Measurements from ENCODE around the gene GPR155.
"Not testable (repeated sequence)": the region's sequence is repeated elsewhere in the genome, so short reads cannot be mapped to it uniquely, and the experiment has no call there.

The GPR155 gene

DNA sequence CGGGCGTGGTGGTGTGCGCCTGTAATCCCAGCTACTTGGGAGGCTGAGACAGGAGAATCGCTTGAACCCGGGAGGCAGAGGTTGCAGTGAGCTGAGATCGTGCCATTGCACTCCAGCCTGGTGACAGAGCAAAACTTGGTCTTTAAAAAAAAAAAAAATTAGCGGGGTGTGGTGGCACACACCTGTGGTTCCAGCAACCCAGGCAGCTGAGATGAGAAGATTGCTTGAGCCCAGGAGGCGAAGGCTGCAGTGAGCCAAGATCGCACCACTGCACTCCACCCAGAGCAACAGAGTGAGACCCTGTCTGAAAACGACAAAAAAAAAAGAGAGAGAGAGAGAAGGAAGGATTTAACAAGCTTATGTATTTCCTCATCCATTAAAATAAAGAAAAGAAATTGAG is 2.7 kb upstream of the GPR155 start:
- peak; percentile 31 for DNase-seq

GRCh38 chr2:174487820-174488162 is 962 bp upstream of the GPR155 start:
- DNase-seq: no peak

DNA sequence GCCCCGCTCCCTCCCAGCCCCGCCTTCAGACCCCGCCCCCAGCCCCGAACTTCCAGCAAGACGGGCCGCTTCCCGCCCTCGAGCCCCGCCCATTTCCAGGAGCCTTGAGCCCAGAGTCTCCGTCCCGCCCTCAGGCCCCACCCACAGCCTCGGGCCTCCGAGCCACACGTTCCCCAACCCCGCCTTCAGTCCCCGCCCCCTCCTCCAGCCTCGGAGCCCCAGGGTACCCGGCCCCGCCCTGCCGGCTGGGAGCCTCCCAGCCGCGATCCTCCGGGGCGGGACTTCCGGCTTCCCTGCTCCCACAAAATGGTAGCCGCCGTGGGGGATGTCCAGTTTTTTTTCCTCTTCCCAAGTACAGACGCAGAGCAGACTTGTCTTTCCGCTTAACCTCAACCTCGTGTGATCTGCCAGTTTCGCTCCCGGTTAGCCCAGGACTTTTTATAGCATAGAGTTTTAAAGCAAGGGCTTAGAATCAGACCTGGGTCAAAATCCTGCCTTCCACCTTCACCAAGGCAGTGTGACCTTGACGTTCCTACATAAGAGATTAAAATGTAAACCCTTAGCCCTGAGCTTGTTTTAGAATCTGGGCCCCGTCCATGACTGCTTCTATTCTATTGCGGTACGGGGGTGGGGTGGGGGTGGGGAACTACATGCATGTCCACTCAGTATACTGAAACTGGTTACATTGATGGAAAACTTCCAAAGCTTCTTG is 435 bp upstream of the GPR155 start:
- DNase-seq: peak; percentile 97

DNA sequence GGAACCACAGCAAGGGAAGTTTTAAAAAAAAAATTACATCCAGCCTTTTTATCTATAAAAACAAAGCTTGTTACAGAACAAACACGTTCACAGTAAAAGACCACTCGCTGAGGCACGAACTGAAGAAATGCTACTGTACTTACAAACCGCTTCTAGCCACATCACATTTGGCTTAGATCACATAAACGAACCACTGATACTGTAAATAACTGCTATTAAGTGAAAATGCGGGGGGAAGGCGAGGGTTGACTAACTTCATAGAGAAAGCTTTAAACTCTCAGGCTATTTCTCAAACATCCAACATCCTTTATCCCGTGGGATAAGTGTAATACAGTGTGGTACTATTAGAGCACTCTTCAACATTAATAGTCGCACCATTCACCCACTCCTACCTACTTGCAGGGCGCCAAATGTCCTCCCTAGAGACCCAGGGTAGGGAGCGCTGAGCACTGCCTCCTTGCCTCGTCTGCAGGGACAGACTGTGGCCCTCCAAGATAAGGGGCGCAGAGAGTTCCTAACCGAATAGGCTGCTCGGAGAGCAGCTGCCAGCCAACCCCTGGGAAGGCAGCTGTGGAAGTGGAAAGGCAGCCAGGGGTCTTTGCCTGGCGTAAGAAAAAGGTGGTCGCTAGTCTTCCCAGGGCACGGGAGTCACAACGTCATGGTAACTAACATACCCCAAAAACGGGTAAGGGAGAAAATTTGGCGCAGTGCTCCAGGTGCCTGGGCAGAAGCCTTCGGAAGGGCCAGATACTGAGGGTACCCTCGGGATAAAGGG is 854 bp downstream of the GPR155 start:
- DNase-seq: peak; percentile 18

- not testable (repeated sequence) for DNase-seq
Measured at GRCh38 chr2:174485045-174485444, 1.8 kb downstream of the GPR155 start.

GRCh38 chr2:174484573-174484972 is 2.3 kb downstream of the GPR155 start:
- DNase-seq: no peak

DNA sequence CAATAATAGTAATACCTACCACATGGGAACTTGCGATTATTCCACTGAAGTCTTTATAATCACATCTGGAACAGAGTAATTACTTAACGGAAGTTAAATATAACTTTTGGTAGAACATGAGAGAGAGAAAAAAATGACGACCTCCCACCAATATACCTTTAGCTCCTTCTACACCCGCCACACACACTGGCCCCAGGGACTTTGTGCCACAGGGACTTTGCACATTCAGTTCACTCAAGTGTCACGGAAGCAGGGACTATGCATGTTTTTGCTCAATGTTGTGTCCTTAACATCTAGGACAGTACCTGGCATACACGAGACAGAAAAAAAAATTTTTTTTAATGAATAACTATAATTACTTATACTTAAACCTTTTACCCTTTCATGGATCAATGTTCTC is 4.0 kb downstream of the GPR155 start:
- no peak for DNase-seq

DNA sequence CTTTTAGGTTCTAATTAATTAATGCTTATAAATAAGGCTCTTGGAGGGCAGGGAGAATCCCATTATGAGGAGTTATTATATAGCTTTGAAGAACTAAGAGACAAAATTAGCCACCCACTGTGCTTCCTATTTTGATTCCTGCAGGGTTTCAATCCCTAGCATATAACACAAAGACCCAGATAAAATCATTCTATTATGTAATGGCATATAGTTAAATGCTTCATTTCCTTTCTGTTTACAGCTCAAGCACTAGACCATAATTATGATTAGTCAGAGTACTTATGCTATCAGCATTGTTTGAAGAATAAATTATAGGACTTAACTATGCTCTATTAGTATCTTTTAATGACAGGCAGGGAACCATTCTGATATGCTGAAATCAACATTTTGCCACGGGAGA is 9.1 kb downstream of the GPR155 start:
- DNase-seq: no peak

GRCh38 chr2:174473796-174474195 is 13.0 kb downstream of the GPR155 start:
- DNase-seq: no peak

GRCh38 chr2:174465327-174465726 is 21.5 kb downstream of the GPR155 start:
- no peak for DNase-seq

DNA sequence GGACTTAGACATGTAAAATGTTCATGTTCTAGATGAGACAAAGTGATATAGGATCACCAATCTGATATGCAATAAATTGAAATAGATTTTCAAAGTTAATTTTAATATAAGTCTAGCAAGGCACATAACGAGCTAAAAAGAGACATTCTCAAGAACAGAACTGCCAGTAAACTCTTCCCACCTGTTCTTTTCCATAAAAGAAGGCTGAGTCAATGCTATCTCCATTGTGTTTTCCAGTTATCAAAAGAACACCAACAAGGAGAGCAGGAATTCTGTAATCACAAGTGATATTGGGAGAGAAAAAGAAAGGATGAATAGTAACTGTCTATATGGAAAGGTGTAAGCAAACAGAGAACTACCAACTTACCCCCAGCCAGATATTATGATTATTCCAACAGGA is 25.6 kb downstream of the GPR155 start:
- DNase-seq: no peak

DNA sequence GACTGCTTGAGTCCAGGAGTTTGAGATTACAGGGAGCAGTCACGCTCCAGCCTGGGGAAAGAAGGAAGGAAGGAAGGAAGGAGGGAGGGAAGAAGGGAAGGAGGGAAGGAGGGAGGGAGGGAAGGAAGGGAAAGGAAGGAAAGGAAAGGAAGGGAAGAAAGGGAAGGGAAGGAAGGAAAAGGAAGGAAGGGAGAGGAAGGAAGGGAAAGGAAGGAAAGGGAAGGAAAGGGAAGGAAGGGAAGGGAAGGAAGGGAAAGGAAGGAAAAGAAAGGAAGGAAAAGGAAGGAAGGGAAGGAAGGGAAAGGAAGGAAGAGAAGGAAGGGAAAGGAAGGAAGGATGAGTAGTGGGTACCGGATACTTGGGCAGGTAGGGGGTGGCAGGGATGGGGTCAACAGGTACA is 32.3 kb downstream of the GPR155 start:
- no peak for DNase-seq

DNA sequence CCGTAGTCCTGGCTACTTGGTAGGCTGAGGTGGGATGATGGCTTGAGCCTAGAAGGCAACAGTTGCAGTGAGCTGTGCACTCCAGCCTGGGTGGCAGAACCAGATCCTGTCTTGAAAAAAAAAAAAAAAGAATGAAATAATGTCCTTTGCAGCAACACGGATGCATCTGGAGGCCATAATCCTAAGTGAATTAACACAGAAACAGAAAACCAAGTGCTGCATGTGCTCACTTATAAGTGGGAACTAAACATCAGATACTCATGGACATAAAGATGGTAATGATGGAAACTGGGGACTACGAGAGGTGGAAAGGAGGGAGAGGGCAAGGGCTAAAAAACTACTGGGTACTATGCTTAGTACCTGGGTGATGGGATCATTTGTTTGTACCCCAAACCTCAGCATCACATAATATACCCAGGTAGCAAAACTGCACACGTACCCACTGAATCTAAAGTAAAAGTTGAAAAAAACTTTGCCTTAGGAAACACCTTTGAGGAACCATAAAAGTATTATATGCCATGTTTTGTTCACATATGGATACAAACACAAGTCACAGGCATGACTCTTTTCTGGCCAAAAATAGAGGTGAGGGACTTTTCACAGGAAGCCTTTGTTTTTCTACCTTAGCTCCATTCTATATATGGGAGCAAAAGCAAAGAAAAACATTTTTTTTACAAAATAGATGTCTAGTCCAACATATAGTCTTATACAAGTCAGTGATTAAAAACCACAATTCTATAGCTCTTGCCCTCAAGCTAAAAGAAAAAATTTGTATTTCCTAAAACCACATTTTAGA is 36.6 kb downstream of the GPR155 start:
- DNase-seq: no peak

DNA sequence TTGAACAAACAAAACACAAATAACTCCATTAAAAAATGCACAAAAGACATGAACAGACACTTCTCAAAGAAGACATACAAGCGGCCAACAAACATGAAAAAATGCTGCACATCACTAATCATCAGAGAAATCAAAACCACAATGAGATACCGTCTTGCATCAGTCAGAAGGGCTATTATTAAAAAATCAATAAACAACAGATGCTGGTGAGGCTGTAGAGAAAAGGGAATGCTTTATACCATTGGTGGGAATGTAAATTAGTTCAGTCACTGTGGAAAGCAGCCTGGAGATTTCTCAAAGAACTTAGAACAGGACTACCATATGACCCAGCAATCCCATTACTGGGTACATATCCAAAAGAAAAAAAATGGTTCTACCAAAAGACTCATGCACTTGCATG is 37.8 kb downstream of the GPR155 start:
- no peak for DNase-seq

GRCh38 chr2:174446531-174446930 is 40.3 kb downstream of the GPR155 start:
- no peak for DNase-seq

GRCh38 chr2:174445248-174445647 is 41.6 kb downstream of the GPR155 start:
- DNase-seq: no peak

- DNase-seq: no peak
Measured at GRCh38 chr2:174444761-174445160, 42.1 kb downstream of the GPR155 start.

DNA sequence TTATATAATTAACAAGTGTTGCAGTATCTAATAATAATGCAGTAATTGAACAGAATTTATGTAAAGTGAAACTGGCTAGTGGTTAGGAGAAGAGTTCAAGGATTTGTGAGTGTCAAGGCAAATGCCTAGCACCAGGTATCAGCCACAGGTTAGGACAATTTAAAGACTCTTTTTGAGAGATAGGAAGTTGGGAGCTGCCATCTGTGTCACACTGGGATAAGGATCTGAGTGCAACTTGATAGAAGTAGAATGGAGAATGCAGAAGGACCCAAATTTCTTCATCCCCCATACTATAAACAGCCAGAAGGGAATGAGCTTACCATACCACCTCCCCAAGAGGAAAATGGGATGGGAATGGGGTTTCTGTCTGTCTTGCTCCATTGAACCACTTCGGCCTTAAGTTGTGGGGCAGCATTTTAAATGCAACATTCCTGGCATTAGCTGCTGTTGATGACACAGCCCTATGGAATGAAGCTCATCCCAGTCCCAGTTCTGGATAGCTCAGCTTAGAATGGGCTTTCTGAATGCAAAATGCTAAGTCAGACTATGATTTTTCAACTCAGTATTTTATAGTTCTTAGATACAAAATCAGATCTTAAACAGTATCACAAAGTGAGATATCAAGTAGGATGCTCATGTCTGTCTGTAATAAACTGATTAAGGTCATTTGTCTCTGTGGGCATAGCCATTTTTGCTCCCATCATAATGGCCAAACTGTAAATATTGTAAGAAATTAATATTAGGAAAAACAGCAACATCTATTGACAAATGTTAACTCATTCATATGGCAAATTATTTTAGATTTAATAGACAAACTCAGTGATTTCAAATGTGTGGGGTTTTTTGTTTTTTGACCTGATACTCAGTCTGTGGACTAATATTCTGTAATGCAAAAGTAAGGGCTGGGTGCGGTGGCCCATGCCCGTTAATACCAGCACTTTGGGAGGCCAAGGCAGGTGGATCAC is 44.0 kb downstream of the GPR155 start:
- DNase-seq: no peak

DNA sequence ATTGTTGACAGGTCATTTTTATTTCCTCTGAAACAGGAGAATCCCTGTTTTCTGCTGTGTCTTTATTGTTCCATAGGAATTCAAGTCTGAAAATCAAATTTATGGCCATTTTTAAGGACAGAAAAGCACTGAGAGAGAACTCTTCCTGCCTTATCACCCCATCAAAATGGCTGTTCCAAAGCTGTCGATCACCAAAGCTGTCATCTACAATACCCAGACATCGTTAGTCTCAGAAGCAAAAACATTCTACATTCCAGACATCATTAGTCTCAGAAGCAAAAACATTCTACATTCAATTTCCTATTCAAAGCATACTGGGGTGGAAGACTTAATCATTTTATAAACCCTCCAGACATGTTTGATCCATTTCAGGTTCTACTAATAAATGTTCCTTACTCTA is 46.9 kb downstream of the GPR155 start:
- no peak for DNase-seq

DNA sequence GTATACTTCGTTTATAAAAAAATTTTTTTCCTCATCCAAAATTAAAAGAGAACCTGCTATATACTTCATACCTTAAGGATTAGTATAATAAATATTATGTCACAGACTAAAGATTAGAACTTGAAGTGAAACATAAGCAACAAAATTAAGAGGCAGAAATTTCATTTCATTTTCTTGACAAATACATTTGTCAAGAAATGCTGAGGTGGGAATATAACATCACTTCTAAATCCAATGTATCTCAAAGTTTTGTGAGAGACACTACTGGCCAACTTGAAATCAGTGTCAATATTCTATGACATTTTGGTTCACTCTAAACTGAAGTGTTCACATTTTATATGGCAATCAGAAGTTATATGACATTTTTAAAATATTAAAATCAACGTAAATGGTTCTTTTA is 47.5 kb downstream of the GPR155 start:
- DNase-seq: no peak

- no peak for DNase-seq
Measured at GRCh38 chr2:174438146-174438886, 48.5 kb downstream of the GPR155 start.

- DNase-seq: no peak
Measured at GRCh38 chr2:174436351-174436750, 50.5 kb downstream of the GPR155 start.

Data from activated effector memory CD4-positive, alpha-beta T cell treated with Interleukin-2 at 50 U/mL for 16 hours (primary cell).